HL-60 (cell line): ENCODE results near the gene OPN3.

Source experiments
- DNase-seq, 2 experiments: peaks; one replicate each; pipeline ENCODE4 v3.0.0-alpha.2; 2010 to 2020; ENCODE audit warnings: low read depth in 1 of 2, low spot score in 1 of 2
- H3K27ac ChIP-seq: fragments of 250-450 bp; sonication (Bioruptor Pico); replicated peaks from 2 replicates; pipeline ENCODE4 v1.5.1; 2020; ENCODE audit warnings: mild to moderate bottlenecking, moderate library complexity
- H3K27me3 ChIP-seq: fragments of 250-450 bp; sonication (Bioruptor Pico); 2 replicates; pipeline ENCODE4 v1.5.1; 2021; ENCODE audit warnings: mild to moderate bottlenecking, moderate library complexity; ENCODE audit not compliant: insufficient read depth, poor library complexity, severe bottlenecking
- H3K4me3 ChIP-seq: replicated peaks from 2 replicates; pipeline ENCODE4 v1.5.1; 2011; ENCODE audit warnings: mild to moderate bottlenecking, control low read depth, low read length; ENCODE audit not compliant: insufficient read depth
- CTCF ChIP-seq: IDR thresholded peaks from one replicate; pipeline ENCODE4 v1.5.1; 2011; ENCODE audit warnings: low read length, control low read depth, inconsistent platforms; ENCODE audit not compliant: insufficient read depth
- GABPA ChIP-seq: IDR thresholded peaks from 2 replicates; pipeline ENCODE4 v1.6.1; 2012; ENCODE audit warnings: low read depth
- POLR2AphosphoS5 ChIP-seq: IDR thresholded peaks from 2 replicates; pipeline ENCODE4 v1.6.1; 2012; ENCODE audit warnings: low read depth
- REST ChIP-seq: IDR thresholded peaks from 2 replicates; pipeline ENCODE4 v1.6.1; 2012; ENCODE audit warnings: low read depth; ENCODE audit not compliant: insufficient replicate concordance
- SPI1 ChIP-seq: IDR thresholded peaks from 2 replicates; pipeline ENCODE4 v1.6.1; 2012; ENCODE audit warnings: low read depth, mild to moderate bottlenecking, borderline replicate concordance

The OPN3 gene

GRCh38 chr1:241637046-241637590 is 3.1 kb downstream of the OPN3 start:
- no peak overlapping the region for H3K27ac ChIP-seq
- H3K27me3 ChIP-seq, result no peaks in the 10 kb centered on the region
- DNase-seq, result no peak
- peak overlapping the region; percentile 81 for H3K4me3 ChIP-seq
- TF ChIP-seq GABPA, result no peak

- no peak overlapping the region for H3K27ac ChIP-seq
- TF ChIP-seq REST (no peak), SPI1 (no peak), POLR2AphosphoS5 (no peak), CTCF (no peak), GABPA (no peak)
- H3K4me3 ChIP-seq, result no peak overlapping the region
- DNase-seq, result no peak
- no peaks in the 10 kb centered on the region for H3K27me3 ChIP-seq
These were observed 3.9 kb downstream of the OPN3 start for GRCh38 chr1:241636291-241636690.

- Histone ChIP-seq H3K4me3 (no peak overlapping the region), H3K27ac (no peak overlapping the region)
These were observed 4.5 kb downstream of the OPN3 start for GRCh38 chr1:241635556-241636152.

More at GRCh38 chr1:241635556-241636152, 4.5 kb downstream of the OPN3 start:
- DNase-seq, result no peak
- H3K27me3 ChIP-seq, result no peaks in the 10 kb centered on the region
- TF ChIP-seq SPI1 (no peak), GABPA (no peak), CTCF (no peak), POLR2AphosphoS5 (no peak), REST (no peak)
